Measurements from ENCODE around the gene CRB2.

The CRB2 gene

GRCh38 chr9:123358181-123358905 is 2.3 kb downstream of the CRB2 start:
- no peaks in the 10 kb centered on the region for H3K36me3 ChIP-seq (ENCODE audit: control insufficient read depth in 2 of 2, insufficient read depth in 2 of 2, low read length in 2 of 2)
- H3K27ac ChIP-seq (ENCODE audit: low read length), result no peak overlapping the region
- H3K9me3 ChIP-seq (ENCODE audit: control insufficient read depth in 2 of 2, low read length in 2 of 2), result no peaks in the 10 kb centered on the region
- peaks cover 11% of the 10 kb centered on the region for H3K4me1 ChIP-seq (ENCODE audit: control insufficient read depth, insufficient read depth, low read length)
- no peak overlapping the region for H3K4me3 ChIP-seq (ENCODE audit: low read length in 2 of 2)
- H3K27me3 ChIP-seq (ENCODE audit: control insufficient read depth in 1 of 2, insufficient read depth in 2 of 2, low read length in 2 of 2), result peaks cover 4 to 7% of the 10 kb centered on the region in 2 donors
- H3K9ac ChIP-seq (ENCODE audit: low read length in 2 of 2), result no peak overlapping the region

- Histone ChIP-seq H3K27me3 (ENCODE audit: control insufficient read depth in 1 of 2, insufficient read depth in 2 of 2, low read length in 2 of 2) (peaks cover 0 to 2% of the 10 kb centered on the region in 2 donors), H3K9ac (ENCODE audit: low read length in 2 of 2) (no peak overlapping the region), H3K27ac (ENCODE audit: low read length) (no peak overlapping the region)
These were observed 3.1 kb downstream of the CRB2 start for GRCh38 chr9:123359106-123359505.

GRCh38 chr9:123359546-123359945 is 3.5 kb downstream of the CRB2 start:
- H3K36me3 ChIP-seq (ENCODE audit: control insufficient read depth in 2 of 2, insufficient read depth in 2 of 2, low read length in 2 of 2), result no peaks in the 10 kb centered on the region
- H3K27ac ChIP-seq (ENCODE audit: low read length), result no peak overlapping the region
- H3K4me3 ChIP-seq (ENCODE audit: low read length in 2 of 2), result no peak overlapping the region
- H3K9me3 ChIP-seq (ENCODE audit: control insufficient read depth in 2 of 2, low read length in 2 of 2), result no peaks in the 10 kb centered on the region
- peaks cover 4% of the 10 kb centered on the region for H3K4me1 ChIP-seq (ENCODE audit: control insufficient read depth, insufficient read depth, low read length)
- H3K27me3 ChIP-seq (ENCODE audit: control insufficient read depth in 1 of 2, insufficient read depth in 2 of 2, low read length in 2 of 2), result peaks cover 0 to 2% of the 10 kb centered on the region in 2 donors
- no peak overlapping the region for H3K9ac ChIP-seq (ENCODE audit: low read length in 2 of 2)

More at GRCh38 chr9:123359106-123359505, 3.1 kb downstream of the CRB2 start:
- Histone ChIP-seq H3K9me3 (ENCODE audit: control insufficient read depth in 2 of 2, low read length in 2 of 2) (no peaks in the 10 kb centered on the region), H3K36me3 (ENCODE audit: control insufficient read depth in 2 of 2, insufficient read depth in 2 of 2, low read length in 2 of 2) (no peaks in the 10 kb centered on the region), H3K4me3 (ENCODE audit: low read length in 2 of 2) (no peak overlapping the region), H3K4me1 (ENCODE audit: control insufficient read depth, insufficient read depth, low read length) (peaks cover 9% of the 10 kb centered on the region)

GRCh38 chr9:123360161-123361085 is 4.4 kb downstream of the CRB2 start:
- Histone ChIP-seq H3K4me3 (ENCODE audit: low read length in 2 of 2) (no peak overlapping the region), H3K27ac (ENCODE audit: low read length) (no peak overlapping the region), H3K9me3 (ENCODE audit: control insufficient read depth in 2 of 2, low read length in 2 of 2) (no peaks in the 10 kb centered on the region), H3K9ac (ENCODE audit: low read length in 2 of 2) (no peak overlapping the region), H3K27me3 (ENCODE audit: control insufficient read depth in 1 of 2, insufficient read depth in 2 of 2, low read length in 2 of 2) (no peaks in the 10 kb centered on the region), H3K36me3 (ENCODE audit: control insufficient read depth in 2 of 2, insufficient read depth in 2 of 2, low read length in 2 of 2) (no peaks in the 10 kb centered on the region), H3K4me1 (ENCODE audit: control insufficient read depth, insufficient read depth, low read length) (peaks cover 2% of the 10 kb centered on the region)

GRCh38 chr9:123361086-123361730 is 5.2 kb downstream of the CRB2 start:
- no peaks in the 10 kb centered on the region for H3K36me3 ChIP-seq (ENCODE audit: control insufficient read depth in 2 of 2, insufficient read depth in 2 of 2, low read length in 2 of 2)
- H3K4me3 ChIP-seq (ENCODE audit: low read length in 2 of 2), result no peak overlapping the region
- no peaks in the 10 kb centered on the region for H3K27me3 ChIP-seq (ENCODE audit: control insufficient read depth in 1 of 2, insufficient read depth in 2 of 2, low read length in 2 of 2)
- no peak overlapping the region for H3K27ac ChIP-seq (ENCODE audit: low read length)
- no peak overlapping the region for H3K9ac ChIP-seq (ENCODE audit: low read length in 2 of 2)
- peaks cover under 1% of the 10 kb centered on the region for H3K4me1 ChIP-seq (ENCODE audit: control insufficient read depth, insufficient read depth, low read length)
- no peaks in the 10 kb centered on the region for H3K9me3 ChIP-seq (ENCODE audit: control insufficient read depth in 2 of 2, low read length in 2 of 2)

- Histone ChIP-seq H3K36me3 (ENCODE audit: control insufficient read depth in 2 of 2, insufficient read depth in 2 of 2, low read length in 2 of 2) (no peaks in the 10 kb centered on the region), H3K9ac (ENCODE audit: low read length in 2 of 2) (no peak overlapping the region), H3K9me3 (ENCODE audit: control insufficient read depth in 2 of 2, low read length in 2 of 2) (no peaks in the 10 kb centered on the region), H3K27me3 (ENCODE audit: control insufficient read depth in 1 of 2, insufficient read depth in 2 of 2, low read length in 2 of 2) (no peaks in the 10 kb centered on the region), H3K4me3 (ENCODE audit: low read length in 2 of 2) (no peak overlapping the region), H3K4me1 (ENCODE audit: control insufficient read depth, insufficient read depth, low read length) (no peaks in the 10 kb centered on the region), H3K27ac (ENCODE audit: low read length) (no peak overlapping the region)
These were observed 5.9 kb downstream of the CRB2 start for GRCh38 chr9:123361731-123362510.

- no peak overlapping the region for H3K4me3 ChIP-seq (ENCODE audit: low read length in 2 of 2)
- H3K9ac ChIP-seq (ENCODE audit: low read length in 2 of 2), result no peak overlapping the region
- no peaks in the 10 kb centered on the region for H3K4me1 ChIP-seq (ENCODE audit: control insufficient read depth, insufficient read depth, low read length)
- no peaks in the 10 kb centered on the region for H3K36me3 ChIP-seq (ENCODE audit: control insufficient read depth in 2 of 2, insufficient read depth in 2 of 2, low read length in 2 of 2)
- H3K9me3 ChIP-seq (ENCODE audit: control insufficient read depth in 2 of 2, low read length in 2 of 2), result no peaks in the 10 kb centered on the region
- H3K27ac ChIP-seq (ENCODE audit: low read length), result no peak overlapping the region
- H3K27me3 ChIP-seq (ENCODE audit: control insufficient read depth in 1 of 2, insufficient read depth in 2 of 2, low read length in 2 of 2), result no peaks in the 10 kb centered on the region
These were observed 6.9 kb downstream of the CRB2 start for GRCh38 chr9:123362856-123363255.

GRCh38 chr9:123364241-123364824 is 8.3 kb downstream of the CRB2 start:
- H3K4me1 ChIP-seq (ENCODE audit: control insufficient read depth, insufficient read depth, low read length), result no peaks in the 10 kb centered on the region
- H3K9ac ChIP-seq (ENCODE audit: low read length in 2 of 2), result no peak overlapping the region
- no peak overlapping the region for H3K4me3 ChIP-seq (ENCODE audit: low read length in 2 of 2)
- no peaks in the 10 kb centered on the region for H3K9me3 ChIP-seq (ENCODE audit: control insufficient read depth in 2 of 2, low read length in 2 of 2)
- H3K27me3 ChIP-seq (ENCODE audit: control insufficient read depth in 1 of 2, insufficient read depth in 2 of 2, low read length in 2 of 2), result peaks cover 4 to 13% of the 10 kb centered on the region in 2 donors
- H3K27ac ChIP-seq (ENCODE audit: low read length), result no peak overlapping the region
- H3K36me3 ChIP-seq (ENCODE audit: control insufficient read depth in 2 of 2, insufficient read depth in 2 of 2, low read length in 2 of 2), result no peaks in the 10 kb centered on the region

GRCh38 chr9:123365287-123365880 is 9.4 kb downstream of the CRB2 start:
- Histone ChIP-seq H3K9me3 (ENCODE audit: control insufficient read depth in 2 of 2, low read length in 2 of 2) (no peaks in the 10 kb centered on the region), H3K27me3 (ENCODE audit: control insufficient read depth in 1 of 2, insufficient read depth in 2 of 2, low read length in 2 of 2) (peaks cover 6 to 16% of the 10 kb centered on the region in 2 donors), H3K9ac (ENCODE audit: low read length in 2 of 2) (no peak overlapping the region), H3K36me3 (ENCODE audit: control insufficient read depth in 2 of 2, insufficient read depth in 2 of 2, low read length in 2 of 2) (no peaks in the 10 kb centered on the region), H3K27ac (ENCODE audit: low read length) (no peak overlapping the region), H3K4me1 (ENCODE audit: control insufficient read depth, insufficient read depth, low read length) (no peaks in the 10 kb centered on the region), H3K4me3 (ENCODE audit: low read length in 2 of 2) (no peak overlapping the region)

All from stomach smooth muscle (tissue), 2 donors.